Epithelial cell of esophagus (primary cell): ENCODE results near the gene CDRT4.

Experiments used
- DNase-seq: peaks from one replicate; pipeline ENCODE4 v3.0.0; 2010; ENCODE audit warnings: low read depth
- H3K4me3 ChIP-seq: 2 replicates; pipeline ENCODE4 v1.5.1; 2011; ENCODE audit warnings: mild to moderate bottlenecking, low read length, control low read depth
- TF ChIP-seq, protein P1 (sequence below): IDR thresholded peaks from 2 replicates; pipeline ENCODE4 v1.5.1; 2011; ENCODE audit warnings: low read depth, mild to moderate bottlenecking, low read length, control low read depth, inconsistent platforms; ENCODE audit not compliant: insufficient read depth; ENCODE audit errors: missing control alignments

Gene CDRT4

GRCh38 chr17:15472891-15473290 is 5.5 kb upstream of the CDRT4 start:
- no peak overlapping the region for H3K4me3 ChIP-seq
- no peak for DNase-seq
- TF ChIP-seq, protein P1, sequence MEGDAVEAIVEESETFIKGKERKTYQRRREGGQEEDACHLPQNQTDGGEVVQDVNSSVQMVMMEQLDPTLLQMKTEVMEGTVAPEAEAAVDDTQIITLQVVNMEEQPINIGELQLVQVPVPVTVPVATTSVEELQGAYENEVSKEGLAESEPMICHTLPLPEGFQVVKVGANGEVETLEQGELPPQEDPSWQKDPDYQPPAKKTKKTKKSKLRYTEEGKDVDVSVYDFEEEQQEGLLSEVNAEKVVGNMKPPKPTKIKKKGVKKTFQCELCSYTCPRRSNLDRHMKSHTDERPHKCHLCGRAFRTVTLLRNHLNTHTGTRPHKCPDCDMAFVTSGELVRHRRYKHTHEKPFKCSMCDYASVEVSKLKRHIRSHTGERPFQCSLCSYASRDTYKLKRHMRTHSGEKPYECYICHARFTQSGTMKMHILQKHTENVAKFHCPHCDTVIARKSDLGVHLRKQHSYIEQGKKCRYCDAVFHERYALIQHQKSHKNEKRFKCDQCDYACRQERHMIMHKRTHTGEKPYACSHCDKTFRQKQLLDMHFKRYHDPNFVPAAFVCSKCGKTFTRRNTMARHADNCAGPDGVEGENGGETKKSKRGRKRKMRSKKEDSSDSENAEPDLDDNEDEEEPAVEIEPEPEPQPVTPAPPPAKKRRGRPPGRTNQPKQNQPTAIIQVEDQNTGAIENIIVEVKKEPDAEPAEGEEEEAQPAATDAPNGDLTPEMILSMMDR = no peak

DNA sequence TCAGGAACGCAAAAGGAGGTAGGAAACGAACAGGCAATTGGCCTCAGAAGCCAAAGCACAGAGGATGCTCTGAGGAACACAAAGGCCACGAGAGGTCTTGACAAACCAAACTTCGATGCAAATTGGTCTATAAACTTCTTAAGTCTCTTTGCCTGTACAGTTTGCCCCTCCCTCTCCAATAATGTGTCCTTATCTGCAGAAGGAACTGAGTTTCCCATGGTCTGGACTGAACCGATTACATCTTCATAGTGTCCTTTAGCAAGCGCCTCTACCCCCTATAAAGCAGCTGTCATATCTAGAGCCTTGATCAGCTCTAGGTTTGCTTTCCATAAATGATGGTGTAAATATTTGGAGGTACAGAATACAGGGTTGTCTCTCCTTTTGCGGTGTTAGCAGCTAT is 3.1 kb upstream of the CDRT4 start:
- TF ChIP-seq, protein P1 = no peak

GRCh38 chr17:15469260-15469659 is 1.8 kb upstream of the CDRT4 start:
- TF ChIP-seq, protein P1 = no peak
- no peak for DNase-seq
- H3K4me3 ChIP-seq = no peak overlapping the region

More for the DNA sequence above, 3.1 kb upstream of the CDRT4 start:
- no peak overlapping the region for H3K4me3 ChIP-seq
- DNase-seq = no peak

DNA sequence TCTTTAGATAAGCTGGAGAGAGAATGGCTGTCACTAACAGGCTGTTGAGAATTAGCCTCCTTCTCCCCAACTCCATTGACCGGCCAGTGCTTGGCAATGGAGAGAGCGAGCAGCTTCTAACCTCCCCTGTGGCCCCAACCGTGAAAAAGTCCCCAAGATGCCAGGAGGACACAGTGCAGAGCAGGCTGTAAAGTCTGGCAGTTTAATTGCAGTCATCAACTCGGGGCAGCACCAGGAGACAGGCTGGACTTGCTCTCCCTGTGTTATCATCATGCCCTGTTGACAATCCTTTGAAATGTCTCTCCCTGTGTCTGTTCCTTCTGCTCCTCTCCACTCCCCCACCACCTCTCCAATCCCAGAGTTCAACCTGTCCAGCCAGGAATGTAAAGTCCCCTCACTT is 705 bp upstream of the CDRT4 start:
- DNase-seq = no peak
- no peak overlapping the region for H3K4me3 ChIP-seq
- TF ChIP-seq, protein P1 = no peak

GRCh38 chr17:15466131-15466530 is 1.3 kb downstream of the CDRT4 start:
- H3K4me3 ChIP-seq = no peak overlapping the region
- TF ChIP-seq, protein P1 = no peak
- DNase-seq = no peak

DNA sequence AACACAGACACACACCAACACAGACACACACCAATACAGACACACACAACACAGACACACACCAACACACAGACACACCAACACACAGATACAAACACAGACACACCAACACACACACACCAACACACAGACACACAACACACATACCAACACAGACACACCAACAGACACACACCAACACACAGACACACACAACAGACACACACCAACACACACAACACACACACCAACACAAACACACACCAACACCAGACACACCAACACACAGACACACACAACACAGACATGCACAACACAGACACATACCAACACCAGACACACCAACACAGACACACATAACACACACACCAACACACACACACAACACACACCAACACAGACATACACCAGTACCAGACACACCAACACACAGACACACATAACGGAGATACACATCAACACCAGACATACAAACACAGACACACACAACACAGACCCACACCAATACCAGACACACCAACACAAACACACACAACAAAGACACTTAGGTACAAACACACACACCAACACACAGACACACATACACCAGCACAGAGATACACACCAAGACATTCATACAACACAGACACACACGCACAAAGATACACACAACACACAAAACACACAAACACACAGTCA is 2.2 kb downstream of the CDRT4 start:
- no peak for DNase-seq
- no peak overlapping the region for H3K4me3 ChIP-seq
- TF ChIP-seq, protein P1 = no peak

DNA sequence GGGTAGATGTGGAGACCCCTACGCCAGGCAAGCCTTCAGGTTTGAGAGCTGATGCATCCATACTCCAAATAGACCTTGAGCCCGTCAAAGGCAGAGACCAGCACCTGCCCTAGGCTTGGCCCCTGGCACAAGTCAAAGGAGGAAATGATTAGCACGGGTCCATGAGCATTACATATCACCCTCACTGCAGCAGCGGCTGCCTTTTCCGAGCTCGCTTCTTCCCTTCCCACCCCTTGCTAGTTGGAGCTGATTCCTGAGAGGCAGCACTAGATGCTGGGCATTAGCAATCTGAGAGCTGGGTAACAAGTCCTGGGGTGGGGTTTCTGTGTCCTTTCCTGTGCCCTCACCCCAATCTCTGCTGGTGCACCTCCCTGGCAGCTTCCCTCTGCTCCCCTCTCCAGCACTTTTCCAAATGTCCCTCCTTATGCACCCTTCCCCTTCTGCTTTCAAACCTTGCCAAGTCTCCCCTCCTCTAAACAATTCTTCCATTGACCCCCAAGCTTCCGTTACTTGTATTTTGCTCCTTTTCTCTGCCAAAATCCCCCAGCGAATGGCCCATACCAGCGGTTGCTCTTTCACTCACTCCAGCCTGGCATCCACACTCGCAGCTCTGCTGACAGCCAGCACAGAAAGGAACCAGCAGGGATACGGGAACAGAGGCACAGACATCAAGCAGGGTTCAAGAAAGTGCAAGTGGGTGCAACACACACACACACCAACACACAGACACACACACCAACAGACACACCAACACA is 3.0 kb downstream of the CDRT4 start:
- DNase-seq = no peak
- no peak overlapping the region for H3K4me3 ChIP-seq
- TF ChIP-seq, protein P1 = no peak
